NCI-H748 treated with DMSO at 0.1 percent for 48 hours (cell line): ENCODE measurements around the gene ANP32A.
A peak's percentile ranks its signal among the peaks of the same experiment; 100 is the strongest.
"Not testable (repeated sequence)": the region's sequence is repeated elsewhere in the genome, so short reads cannot be mapped to it uniquely, and the experiment has no call there.

Source experiments
- DNase-seq: peaks from one replicate; lab custom pipeline; 2025; lab: John Stamatoyannopoulos, UW

Gene ANP32A

DNA sequence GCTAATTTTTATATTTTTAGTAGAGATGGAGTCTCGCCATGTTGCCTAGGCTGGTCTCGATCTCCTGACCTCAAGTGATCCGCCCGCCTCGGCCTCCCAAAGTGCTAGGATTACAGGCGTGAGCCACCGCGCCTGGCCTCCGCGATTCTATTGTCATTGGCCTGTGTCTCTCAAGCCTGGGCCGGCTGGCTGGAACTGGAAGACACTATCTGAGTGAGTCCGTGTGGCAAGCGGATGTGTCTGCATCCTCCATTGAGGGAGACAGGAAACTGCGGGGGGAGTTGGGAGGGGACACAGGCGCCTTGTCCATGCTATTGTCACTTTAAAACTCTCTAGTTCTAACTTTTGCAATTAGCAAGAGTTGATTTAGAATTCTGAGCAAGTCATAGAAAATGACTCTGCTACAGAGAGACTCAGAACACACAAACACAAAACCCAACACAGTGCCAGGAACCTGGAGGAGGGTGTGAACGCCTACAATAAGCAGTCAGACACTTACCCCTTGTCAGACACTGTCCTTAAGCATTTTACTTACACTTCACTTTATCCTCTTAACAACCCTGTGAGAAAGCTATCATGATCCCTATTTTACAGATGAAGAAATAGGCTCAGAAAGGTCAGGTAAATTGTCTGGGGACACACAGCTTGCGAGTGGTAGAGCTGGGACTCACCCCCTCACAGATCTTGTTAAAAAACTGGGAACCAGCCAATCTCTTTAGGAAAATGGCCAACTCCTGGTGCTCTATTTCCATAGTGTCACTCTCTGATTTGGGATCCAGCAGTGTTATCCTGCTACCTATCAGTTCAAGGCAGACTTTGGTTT lies 38.7 kb downstream of the ANP32A start:
- no peak for DNase-seq

DNA sequence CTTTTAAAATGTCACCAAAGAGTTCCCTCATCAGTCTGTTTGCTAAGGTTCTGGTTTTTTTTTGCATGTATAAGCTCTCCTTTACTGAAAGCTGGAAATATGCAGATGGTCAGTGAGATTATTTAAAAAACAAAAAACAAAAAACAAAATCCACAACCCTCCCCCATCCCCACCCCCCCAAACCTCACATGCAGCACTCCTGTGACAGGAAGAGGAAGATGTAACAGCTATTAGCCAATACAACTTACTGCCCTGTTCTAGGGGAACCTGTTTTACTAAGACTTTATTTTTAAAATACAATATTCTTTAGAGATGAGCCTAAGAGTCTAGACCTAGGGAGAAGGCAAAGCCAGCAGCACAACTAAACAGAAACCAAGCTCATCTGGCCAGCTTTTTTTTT lies 39.5 kb downstream of the ANP32A start:
- no peak for DNase-seq

DNA sequence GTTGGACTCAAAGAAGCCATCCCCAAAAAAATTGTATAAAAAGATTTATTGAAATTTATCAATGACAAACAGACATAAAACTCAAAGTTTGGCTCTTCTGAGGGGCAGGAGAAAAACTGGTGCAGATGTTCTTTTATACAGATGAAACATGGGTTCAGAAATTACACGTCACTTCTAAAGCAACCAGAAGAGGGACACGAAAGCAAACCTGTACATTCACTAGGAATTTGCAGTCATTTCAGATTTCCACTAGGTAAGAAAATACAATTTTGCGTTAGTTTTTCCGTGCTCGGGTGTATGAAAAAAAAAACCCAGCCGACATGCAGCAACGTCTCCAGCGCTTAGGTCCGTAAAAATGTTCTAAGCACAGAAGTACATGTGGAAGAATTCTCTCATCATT lies 41.8 kb downstream of the ANP32A start:
- no peak for DNase-seq

DNA sequence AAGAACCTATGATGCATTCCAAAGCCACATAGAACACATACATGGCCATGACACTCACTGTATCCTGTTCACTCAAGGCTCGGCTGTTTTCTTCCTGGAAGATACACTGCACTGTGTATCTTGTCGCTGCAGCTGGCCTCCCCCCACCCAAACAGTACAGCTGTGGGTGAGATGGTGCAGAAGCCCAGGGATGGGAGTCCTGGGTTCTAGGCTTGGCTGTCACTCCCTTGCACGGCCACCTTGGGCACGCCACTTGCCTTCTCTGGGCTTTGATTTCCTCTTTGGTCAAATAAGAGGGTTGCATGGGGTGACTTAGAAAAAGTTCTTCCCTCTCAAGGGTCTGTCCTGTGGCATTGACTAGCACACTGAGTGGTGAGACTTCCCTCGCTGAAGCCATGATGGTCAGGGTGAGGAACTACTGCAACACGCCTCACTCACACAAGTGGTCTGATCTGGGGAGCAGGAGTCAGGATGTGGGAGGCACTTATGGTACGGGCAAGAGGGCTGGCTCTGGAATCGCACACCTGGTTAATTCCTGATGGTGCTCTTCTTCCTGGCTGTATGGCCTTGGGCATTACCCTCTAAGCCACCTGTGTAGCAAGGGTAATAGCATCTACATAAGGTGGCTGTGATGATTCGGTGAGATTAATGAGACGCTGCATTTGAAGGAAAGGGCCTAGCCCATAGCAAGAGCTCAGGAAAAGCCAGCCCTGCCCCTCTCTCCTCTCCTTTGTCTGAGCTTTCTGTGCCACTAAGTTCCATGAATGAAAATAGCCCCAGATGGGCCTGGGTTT lies 44.0 kb downstream of the ANP32A start:
- DNase-seq: no peak

DNA sequence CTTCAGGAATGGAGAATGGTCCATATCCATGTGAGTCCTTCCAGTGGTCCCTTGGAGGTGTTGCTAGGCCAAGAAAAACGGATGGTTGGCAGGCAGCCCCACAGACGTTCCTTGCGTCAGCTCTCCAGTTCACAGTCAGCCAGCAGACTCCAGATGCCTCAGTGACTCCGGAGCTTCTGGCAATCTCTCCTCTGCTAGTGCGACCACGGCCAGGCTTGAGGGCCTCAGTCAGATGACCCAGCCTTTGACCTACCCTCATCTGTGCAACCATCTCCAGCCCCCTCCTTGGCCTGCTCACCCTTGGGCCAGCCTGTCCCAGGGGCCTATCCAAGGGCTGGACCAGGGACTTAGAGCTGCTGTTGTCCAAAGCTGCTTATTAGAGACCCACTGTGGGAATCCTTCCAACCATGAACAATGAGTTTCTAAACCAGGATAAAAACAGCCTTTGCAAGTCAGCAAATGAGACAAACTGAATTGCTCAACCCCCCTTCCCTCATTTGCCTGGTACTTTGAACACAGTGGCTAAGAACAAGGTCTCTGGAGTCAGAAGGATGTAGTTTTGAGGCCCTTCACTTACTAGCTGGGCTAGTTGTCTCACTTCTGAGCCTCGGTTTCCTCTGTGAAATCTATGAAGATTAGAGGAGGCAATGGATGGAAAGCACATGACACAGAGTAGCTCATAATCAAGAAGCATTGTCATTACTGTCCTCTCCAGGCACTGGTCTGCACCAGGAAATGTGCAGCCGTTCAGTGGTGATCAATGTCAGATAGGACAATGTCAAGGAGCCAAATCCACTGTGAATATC lies 44.8 kb downstream of the ANP32A start:
- no peak for DNase-seq

DNA sequence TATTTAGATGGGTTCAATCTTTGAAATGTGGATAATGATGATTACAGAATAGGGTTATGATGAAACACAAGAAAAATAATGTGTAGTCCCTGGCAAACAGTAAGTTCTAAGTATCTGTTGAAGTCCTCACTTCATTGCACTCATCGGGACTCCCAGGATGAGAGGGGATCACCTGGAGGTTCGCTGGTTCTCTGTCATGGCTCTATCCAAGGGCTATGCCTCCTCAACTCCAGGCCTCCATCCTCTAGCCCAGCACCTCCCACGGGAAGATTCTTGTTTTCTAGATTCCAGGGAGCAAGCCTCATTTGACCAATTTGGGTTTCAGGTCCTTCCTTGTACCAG lies 45.5 kb downstream of the ANP32A start:
- no peak for DNase-seq

DNA sequence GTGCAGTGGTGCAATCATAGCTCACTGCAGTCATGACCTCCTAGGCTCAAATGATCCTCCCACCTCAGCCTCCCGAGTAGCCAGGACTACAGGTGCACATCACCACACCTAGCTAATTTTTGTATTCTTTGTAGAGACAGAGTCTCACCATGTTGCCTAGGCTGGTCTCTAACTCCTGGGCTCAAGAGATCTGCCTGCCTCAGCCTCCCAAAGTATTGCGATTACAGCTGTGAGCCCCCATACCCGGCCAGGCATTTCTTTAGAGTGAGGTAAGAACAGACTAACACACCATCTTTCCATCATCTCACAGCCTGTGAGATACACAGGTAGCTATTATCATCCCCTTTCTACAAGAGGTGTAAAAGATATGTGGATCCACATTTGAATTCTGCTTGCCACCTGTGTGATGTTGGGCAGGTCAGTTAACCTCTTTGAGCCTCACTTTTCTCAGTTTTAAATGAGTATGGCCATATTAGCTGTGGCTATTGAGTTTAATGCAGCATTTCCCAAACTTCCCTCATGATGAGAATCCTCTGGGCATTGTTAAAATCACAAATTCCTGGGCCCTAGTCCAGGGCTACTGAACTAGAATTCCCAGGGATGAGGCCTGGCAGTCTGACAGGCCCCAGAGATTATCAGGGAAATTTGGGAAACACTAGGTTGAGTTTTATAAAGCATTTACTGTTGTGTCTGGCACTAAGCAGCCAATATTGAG lies 46.0 kb downstream of the ANP32A start:
- no peak for DNase-seq

DNA sequence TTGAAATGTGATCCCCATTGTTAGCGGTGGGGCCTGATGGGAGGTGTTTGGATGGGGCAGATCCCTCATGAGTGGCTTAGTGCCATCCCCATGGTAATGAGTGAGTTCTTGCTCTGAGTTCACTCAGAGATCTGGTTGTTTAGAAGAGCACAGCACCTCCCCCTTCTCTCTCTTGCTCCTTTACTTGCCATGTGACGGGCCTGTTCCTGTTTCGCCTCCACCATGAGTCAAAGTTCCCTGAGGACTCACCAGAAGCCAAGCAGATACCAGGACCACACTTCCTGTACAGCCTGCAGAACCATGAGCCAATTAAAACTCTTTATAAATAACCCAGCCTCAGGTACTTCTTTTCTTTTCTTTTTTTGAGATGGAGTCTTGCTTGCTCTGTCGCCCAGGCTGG lies 46.6 kb downstream of the ANP32A start:
- no peak for DNase-seq

DNA sequence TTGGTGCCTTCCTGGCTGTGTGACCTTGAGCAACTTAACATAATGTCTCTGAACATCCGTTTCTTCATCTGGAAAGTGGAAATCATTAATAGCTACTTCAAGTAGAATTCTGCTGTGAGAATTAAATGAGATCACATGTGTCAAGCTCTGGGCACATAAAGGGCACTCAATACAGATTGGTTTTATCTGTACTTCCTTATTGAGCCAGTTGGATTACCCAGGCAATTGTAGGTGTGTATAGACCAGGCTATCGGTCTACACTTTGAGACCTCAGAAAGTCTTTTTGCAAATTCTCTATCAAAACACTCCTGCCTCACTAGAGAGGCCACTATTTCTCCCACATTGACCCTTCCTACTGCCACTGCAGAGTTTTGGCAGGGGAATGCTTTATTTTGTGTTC lies 47.7 kb downstream of the ANP32A start:
- DNase-seq: no peak

DNA sequence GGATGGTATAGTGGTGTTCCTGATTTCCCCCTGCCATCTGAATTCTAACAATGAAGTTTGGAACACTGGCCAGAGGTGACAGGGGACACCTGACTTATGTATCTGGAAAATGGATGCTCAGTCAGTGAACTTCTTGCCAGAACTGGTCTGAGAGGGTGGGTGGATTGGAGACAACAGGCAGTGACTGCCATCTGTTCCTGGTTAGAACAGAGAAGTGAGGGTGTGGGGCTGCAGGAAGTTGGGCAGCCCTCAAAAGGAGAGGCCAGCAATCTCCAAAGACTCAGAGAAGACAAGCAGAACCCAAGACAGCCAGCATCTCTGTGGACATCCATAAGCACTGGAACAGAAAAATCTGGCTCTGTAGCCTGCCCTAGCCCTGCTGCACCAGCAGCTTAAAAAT lies 50.5 kb downstream of the ANP32A start:
- no peak for DNase-seq

DNA sequence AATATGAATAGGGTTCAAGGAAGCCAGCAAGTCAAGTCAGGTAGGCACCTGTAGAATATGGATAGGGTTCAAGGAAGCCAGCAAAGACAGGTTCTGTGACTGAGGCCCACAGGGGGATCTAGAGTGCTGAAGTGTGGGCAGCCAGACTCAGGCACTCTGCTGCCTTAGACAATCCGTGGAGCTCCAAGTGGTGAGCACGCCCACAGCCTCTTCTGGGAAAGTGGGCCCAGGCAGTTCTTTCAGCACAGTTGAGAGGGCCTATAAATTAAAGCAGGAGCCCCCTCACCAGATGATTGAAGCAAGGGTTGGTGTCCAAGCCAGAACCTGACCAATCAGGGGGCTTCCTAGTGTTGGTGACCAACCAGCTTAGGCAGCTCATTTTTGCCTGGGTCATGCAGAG lies 51.0 kb downstream of the ANP32A start:
- no peak for DNase-seq

DNA sequence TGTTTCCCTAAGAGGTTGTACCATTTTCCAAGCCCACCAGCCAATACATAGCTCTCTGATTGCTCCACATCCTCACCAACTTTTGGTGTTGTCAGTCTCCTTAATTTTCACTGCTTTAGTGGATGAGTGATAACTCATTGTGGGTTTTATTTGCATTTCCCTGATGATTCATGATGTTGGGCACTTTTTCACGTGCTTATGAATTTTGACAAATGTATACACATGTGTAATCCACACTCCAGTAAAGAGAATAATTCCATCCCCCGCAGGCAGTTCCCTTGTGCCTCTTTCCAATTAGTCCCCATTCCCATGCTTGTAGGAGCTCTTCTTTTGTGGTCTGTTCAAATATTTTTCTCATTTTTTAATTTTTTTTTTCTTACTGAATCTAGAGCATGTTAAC lies 52.4 kb downstream of the ANP32A start:
- DNase-seq: no peak

DNA sequence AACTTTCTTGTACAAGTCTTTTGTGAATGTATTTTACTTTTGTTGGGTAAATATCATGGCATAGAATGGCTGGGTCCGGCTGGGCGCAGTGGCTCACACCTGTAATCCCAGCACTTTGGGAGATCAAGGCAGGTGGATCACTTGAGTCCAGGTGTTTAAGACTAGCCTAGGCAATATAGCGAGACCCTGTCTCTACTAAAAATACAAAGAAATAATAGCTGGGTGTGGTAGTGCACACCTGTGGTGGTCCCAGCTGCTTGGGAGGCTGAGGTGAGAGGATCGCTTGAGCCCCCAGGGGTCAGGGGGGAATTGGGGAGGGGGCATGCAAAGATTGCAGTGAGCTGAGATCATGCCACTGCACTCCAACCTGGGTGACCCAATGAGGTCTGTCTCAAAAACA lies 52.9 kb downstream of the ANP32A start:
- peak; percentile 0 for DNase-seq

DNA sequence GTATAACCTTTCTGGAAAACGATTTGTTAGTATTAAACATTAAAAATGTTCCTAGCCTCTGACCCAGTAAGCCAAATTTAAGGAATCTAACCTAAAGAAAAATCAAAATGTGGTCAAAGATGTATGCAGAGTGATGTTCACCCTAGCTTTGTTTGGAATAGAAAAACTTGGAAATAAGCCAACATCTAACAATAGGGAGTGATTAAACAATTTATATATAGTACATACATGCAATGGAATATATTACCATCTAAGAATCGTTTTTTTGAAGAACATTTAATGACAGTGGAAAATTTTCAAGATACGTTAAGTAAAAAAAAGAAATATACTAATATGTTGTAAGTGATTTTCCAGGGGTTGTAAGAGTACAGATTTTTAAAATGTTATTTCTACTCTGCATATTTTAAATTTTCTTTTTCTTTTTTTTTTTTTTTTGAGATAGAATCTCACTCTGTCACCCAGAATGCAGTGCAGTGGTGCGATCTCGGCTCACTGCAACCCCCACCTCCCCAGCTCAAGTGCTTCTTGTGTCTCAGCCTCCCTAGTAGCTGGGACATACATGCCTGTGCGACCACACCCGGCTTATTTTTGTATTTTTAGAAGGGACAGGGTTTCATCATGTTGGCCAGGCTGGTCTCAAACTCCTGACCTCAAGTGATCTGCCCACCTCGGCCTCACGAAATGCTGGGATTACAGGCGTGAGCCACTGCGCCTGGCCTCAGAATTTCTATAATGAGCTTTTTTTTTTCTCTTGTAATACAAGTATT lies 54.9 kb downstream of the ANP32A start:
- DNase-seq: peak; percentile 25

DNA sequence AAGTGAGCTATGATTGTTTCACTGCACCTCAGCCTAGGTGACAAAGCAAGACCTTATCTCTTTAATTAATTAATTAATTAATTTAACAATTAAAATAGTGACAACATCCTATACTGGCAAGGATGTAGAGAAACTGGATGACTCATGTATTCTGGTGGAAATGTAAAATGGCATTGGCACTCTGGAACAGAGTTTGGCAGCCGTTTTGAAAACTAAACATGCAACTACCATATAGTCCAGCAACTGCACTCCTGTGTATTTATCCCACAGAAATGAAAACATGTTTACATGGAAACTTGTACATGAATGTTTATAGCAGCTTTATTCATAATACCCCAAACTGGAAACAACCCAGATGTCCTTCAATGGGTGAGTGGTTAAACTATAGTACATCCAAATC lies 56.6 kb downstream of the ANP32A start:
- no peak for DNase-seq

DNA sequence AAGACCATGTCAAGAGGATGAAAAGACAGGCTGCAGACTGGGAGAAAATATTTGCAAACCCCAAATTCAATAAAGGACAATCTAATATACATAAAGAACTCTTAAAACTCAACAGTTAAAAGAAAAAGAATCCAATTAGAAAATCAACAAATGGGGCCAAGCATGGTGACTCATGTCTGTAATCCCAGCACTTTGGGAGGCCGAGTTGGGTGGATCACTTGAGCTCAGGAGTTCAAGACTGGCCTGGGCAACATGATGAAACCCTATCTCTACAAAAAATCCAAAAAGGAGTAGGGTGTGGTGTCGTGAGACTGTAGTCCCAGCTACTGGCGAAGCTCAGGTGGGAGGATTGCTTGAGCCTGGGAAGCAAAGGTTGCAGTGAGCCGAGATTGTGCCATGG lies 57.6 kb downstream of the ANP32A start:
- no peak for DNase-seq

DNA sequence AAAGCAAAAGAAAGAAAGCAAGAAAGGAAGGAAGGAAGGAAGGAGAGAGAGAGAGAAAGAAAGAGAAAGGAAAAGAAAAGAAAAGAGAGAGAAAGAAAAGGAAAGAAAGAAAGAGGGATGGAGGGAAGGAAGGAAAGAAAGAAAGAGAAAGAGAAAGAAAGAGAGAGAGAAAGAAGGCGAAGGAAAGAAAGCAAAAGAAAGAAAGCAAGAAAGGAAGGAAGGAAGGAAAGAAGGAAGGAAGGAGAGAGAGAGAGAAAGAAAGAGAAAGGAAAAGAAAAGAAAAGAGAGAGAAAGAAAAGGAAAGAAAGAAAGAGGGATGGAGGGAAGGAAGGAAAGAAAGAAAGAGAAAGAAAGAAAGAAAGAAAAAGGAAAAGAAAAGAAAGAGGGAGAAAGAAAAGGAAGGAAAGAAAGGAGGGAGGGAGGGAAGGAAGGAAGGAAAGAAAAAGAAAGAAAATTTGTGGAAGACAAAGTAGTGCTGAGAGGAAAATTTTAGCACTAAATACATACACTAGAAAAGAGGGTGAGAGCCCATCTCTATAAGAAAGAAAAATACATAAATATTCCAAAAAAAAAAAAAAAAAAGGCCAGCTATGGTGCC lies 60.6 kb downstream of the ANP32A start:
- not testable (repeated sequence) for DNase-seq

DNA sequence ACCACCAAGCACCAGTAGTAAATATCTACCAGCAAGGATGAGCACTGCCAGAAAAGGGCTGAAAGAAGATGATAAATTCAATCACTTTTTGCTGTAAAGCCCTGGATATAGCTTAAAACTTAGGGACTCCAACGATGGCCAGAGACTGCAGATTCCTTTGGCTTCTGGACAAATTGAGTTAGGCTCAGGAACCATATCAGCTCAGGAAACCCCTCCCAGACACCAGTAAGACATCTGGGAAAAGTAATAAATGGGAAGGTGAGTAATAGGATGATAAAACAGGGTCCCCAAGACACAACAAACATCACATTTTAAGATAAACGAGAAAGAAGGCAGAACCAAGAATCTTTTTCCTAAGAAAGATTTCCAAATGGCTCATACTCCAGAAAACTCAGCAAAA lies 65.0 kb downstream of the ANP32A start:
- no peak for DNase-seq

DNA sequence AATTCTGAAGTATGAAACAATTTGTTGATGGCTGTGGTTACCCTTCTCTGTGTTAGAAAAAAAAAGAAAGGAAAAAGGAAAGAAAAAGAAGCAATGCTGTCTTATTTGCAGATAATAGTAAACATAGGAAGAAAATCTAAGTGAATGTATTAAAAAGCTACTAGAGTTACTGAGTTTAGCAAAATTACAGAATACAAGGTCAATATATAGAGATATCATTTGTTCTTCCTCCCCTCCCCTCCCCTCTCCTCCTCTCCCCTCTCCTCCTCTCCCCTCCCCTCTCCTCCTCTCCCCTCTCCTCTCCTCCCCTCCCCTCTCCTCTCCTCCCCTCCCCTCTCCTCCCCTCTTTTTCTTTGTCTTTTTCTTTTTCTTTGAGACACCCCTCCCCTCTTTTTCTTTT lies 69.1 kb downstream of the ANP32A start:
- no peak for DNase-seq

DNA sequence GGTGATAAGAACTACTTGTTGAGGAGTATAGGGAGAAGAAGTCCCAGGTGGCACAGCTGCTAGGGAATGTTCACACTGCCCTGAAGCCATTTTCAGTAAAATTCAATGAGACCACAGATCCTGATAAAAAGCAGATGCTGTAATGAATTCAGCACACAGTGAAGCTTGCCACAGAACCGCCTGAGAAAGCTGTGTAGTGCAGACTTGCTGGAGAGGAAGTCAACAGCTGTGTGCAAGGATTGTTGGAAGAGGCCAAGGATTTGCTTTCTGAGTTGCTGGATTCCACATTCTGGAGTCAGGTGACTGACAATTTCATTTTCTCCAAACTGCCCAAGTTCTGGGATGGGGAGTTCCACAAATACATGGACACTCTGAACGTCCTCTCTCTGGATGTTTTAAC lies 70.9 kb downstream of the ANP32A start:
- DNase-seq: no peak

DNA sequence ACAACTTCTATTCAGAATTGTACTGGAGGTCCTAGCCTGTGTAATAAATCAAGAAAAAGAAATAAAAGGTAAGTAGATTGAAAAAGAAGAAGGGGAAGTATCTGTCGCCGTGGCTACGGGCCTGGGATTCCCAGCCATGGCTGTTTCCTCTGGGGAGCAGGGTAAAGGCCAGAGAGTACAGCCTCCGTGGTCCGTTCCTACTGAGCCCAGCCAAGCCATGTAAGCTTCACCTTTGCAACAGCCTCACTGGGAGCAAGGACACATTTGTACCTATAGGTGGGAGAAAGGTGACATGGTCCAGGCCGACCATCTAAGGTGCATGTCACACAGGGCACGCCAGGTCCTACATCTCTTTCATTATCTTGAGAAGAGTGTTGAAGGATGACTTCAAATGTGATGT lies 71.3 kb downstream of the ANP32A start:
- DNase-seq: no peak
